ENCODE data around the gene MRPL19.

GRCh38 chr2:75654012-75654411 lies 7.4 kb downstream of the MRPL19 start:
- TF ChIP-seq CTCF (IDR thresholded peaks at IDR 0.05; ENCODE audit: insufficient read depth, low read length) (no peak), POLR2AphosphoS5 (IDR thresholded peaks at IDR 0.05; ENCODE audit: low read depth) (no peak), GABPA (IDR thresholded peaks at IDR 0.05; ENCODE audit: low read depth) (no peak), SPI1 (IDR thresholded peaks at IDR 0.05; ENCODE audit: borderline replicate concordance, low read depth) (no peak)
- TF ChIP-seq, protein P1, sequence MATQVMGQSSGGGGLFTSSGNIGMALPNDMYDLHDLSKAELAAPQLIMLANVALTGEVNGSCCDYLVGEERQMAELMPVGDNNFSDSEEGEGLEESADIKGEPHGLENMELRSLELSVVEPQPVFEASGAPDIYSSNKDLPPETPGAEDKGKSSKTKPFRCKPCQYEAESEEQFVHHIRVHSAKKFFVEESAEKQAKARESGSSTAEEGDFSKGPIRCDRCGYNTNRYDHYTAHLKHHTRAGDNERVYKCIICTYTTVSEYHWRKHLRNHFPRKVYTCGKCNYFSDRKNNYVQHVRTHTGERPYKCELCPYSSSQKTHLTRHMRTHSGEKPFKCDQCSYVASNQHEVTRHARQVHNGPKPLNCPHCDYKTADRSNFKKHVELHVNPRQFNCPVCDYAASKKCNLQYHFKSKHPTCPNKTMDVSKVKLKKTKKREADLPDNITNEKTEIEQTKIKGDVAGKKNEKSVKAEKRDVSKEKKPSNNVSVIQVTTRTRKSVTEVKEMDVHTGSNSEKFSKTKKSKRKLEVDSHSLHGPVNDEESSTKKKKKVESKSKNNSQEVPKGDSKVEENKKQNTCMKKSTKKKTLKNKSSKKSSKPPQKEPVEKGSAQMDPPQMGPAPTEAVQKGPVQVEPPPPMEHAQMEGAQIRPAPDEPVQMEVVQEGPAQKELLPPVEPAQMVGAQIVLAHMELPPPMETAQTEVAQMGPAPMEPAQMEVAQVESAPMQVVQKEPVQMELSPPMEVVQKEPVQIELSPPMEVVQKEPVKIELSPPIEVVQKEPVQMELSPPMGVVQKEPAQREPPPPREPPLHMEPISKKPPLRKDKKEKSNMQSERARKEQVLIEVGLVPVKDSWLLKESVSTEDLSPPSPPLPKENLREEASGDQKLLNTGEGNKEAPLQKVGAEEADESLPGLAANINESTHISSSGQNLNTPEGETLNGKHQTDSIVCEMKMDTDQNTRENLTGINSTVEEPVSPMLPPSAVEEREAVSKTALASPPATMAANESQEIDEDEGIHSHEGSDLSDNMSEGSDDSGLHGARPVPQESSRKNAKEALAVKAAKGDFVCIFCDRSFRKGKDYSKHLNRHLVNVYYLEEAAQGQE (IDR thresholded peaks at IDR 0.05; ENCODE audit: insufficient replicate concordance, low read depth), result no peak
